PC-3 (cell line): ENCODE results near the gene SULT1C2.

Source experiments
- EZH2 ChIP-seq: fragments of 300-600 bp; sonication (generic); IDR thresholded peaks from one replicate; pipeline ENCODE4 v1.6.1; 2017; ENCODE audit warnings: antibody characterized with exemption, mild to moderate bottlenecking, low read length; ENCODE audit not compliant: unreplicated experiment
- EZH2phosphoT487 ChIP-seq: fragments of 300-600 bp; sonication (generic); IDR thresholded peaks from 2 replicates; pipeline ENCODE4 v1.6.1; 2018; ENCODE audit warnings: mild to moderate bottlenecking, antibody characterized with exemption, low read length, borderline replicate concordance
- TF ChIP-seq, protein P1 (sequence below): fragments of 300-600 bp; sonication (generic); conservative IDR thresholded peaks from 2 replicates; pipeline ENCODE4 v1.5.1; 2017; ENCODE audit warnings: antibody characterized with exemption, low read depth, mild to moderate bottlenecking, low read length

DNA sequence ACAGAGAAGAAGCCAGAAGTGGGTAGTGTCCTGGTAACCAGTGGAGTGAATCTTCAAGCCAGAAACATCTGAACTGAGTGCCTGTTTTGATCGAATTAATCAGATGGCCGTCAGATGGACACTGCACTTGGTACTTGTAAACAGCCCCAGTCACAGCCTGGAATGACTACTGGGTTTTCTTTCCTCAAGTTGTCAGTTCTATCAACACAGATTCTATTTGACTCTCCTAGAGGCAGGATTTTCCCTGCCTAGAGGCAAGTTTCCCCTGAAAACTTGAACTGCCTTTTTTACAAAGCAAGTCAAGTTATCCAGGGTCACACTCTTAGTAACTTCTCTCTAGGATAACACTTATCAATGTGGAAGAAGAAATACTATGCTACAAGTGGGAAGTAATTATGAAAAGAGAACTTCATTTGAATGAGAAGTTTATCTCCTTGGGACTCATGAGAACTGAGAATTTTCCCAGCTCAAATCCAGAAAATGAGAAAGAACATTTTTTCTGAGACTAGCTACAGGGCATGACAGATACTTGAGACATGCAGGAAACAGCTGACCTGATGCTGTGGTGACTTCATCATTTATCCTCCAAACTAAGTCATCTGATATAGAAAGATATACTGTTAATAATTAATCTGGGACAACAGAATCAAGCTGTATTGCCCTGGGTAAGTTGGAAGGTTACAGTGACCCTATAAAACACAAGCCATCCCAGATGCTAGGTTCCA, 36.0 kb downstream of the SULT1C2 start:
- TF ChIP-seq, protein P1, sequence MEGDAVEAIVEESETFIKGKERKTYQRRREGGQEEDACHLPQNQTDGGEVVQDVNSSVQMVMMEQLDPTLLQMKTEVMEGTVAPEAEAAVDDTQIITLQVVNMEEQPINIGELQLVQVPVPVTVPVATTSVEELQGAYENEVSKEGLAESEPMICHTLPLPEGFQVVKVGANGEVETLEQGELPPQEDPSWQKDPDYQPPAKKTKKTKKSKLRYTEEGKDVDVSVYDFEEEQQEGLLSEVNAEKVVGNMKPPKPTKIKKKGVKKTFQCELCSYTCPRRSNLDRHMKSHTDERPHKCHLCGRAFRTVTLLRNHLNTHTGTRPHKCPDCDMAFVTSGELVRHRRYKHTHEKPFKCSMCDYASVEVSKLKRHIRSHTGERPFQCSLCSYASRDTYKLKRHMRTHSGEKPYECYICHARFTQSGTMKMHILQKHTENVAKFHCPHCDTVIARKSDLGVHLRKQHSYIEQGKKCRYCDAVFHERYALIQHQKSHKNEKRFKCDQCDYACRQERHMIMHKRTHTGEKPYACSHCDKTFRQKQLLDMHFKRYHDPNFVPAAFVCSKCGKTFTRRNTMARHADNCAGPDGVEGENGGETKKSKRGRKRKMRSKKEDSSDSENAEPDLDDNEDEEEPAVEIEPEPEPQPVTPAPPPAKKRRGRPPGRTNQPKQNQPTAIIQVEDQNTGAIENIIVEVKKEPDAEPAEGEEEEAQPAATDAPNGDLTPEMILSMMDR = no peak
- no peak for TF ChIP-seq EZH2
- TF ChIP-seq EZH2phosphoT487 = no peak
